Fibroblast of upper back skin (primary cell): ENCODE data around the gene HDAC11.

ENCODE experiments used
- DNase-seq: peaks from one replicate; pipeline ENCODE4 v3.0.0-alpha.2; 2013

The HDAC11 gene

DNA sequence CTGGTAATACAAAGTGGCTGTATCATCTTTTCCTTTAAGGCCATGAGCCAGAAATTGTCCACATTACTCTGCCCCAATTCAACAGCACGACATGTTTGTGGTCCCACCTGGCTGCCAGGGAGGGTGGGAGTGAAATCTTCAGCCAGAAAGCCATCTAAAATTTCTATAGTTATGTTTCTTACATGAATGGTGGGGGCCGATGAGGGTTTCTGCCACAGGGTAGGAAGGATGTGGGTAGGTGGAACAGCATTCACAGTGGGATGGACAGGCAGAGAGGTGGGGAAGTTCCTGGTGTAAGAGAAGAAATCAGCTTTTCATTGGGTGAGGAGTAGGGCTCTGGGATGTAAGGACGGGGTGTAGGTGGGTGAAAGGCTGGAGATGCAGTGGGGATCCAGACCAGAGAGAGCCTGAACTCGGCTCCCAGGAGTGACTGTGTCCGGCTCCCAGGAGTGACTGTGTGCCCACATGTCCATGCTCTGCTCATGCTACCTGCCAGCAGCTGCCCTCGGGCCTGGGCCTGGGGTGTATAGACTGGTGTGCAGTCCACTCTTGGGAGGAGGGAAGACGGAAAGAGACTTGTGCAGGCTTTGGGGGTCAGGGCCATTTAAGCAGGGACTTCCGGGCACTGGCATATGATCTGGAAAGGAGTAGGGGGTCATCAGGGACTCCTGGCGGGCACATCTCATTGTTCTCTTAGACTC is 65.0 kb downstream of the HDAC11 start:
- DNase-seq, result no peak

DNA sequence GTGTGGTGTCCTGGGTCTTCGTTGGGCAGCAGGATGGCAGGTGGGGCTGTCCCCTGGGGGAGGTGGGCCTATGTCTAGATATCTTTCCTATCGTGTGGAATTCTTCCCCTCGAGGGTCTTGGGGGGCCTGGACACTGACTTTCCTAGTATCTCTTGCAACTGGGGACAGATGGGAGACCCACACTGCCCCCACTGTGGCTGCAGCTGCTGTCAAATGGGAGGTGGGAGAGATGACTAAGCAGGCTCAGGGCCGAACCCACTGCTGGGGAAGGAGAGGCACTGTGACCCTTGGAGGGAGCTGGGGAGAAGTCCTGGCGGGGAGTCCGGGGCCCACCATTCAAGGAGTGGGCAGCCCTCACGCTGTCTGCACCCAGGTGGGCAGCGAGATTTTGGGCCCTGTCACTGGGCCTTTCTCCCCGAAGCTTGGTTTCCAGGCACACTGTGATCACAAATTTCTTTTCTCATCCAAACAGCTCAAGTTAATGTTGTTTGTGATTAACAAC is 65.9 kb downstream of the HDAC11 start:
- DNase-seq, result no peak

DNA sequence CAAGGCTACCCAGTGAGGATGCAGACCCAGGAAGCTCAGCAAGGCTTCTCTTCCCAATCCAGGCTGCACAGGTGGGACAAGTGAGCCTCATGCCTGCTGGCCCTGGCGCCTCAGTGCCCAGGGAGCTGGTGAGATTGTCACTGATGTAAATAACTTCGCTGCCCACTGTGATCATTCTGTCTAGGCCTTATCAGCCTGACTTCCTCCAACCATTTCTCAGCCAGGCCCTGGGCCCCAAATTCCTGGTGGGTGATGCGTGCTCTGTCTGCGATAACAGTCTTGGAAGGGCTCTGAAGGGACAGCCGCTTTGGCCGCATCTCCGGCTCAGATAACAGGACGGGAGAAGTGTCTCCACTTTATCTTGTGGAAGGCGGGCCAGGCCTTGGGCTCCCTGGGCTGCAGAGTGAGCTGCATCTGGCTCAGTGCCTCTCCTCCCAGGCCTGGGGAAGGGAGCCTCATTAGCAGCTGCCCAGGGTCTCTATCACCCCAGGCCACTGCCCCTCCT is 66.6 kb downstream of the HDAC11 start:
- DNase-seq, result peak; percentile 62

DNA sequence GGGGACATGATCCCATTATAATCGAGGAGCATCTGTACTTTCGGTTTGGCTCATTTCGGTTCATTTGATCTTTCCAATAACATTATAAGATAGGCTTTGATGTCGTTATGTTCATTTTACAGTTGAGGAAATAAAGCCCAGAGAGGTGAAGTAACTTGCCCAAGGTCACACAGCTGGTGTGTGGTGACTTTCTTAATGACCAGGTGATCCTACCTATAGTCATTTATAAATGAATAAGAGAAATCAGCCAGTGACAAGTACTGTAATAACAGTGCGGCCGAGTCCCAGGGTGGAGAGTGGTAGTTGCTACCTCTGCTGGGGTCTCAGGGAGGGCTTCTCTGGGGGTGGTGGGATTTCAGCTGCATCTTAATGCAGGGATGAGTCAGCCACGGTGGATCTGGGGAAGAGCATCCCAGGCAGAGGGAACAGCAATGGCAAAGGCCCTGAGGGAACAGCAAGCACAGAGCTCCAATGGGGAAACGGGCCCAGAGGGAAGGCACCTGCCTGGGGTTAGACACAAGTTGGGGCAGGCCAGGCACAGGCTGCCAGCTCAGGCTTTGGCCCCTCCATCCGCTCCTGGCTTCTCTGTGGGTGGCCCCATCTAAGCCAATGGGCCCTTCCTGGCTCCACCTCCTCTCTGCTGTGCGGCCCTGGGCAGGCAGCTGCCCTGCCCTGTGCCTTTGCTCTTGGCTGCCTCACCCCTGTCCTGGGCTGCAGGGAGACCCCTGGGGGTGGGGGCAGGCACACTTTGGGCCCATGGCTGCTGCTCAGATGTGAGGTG is 67.7 kb downstream of the HDAC11 start:
- no peak for DNase-seq

DNA sequence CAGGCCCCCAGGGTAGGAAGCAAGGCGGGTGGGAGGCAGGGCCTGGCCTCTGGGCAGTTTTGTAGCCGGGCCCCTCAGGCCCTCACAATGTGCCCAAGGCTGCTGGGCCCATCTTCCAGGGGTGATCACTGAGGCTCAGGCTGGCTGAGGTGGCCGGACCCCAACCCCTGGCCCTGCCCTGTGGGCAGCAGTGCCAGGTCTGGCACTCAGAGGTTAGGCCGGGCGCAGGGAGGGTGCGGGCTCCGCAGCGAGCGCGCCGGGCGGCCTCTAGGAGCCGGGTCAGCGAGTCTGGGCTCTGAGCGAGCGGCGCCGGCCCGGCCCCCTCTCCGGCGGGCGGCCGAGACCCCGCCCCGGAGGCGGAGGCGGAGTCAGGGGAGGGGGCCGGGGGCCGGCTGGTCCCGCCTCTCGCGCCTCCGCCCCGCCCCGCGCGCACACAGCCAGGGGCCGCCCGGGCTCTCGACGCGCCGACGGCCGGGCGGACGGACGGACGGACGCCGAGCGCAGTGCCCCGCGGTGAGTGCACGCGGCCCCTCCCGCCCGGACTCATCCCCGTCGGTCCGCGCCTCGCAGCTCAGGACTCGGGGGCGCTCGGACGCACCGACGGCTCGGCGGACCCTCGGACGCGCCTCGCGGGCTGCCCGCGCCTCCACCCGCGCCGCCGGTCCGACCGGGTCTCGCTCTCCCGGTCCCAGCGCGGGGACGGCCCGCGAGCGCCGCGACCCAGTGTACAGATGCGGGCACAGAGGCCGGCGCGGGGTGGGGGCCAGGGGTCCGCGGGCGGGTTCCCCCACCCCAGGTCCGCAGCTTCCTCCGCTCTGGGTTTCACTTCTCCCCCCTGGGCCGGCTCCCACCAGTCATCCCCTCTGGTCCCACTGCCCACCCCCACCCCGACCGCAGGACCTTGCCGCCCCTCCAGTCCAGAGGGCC is 68.9 kb downstream of the HDAC11 start, which contains the start of gene FBLN2:
FBLN2 (plus strand) TSS at position 430 of the 927 bp plus-strand sequence. CDS start 21,231 bp downstream, outside the sequence.
- peak; percentile 63 for DNase-seq

DNA sequence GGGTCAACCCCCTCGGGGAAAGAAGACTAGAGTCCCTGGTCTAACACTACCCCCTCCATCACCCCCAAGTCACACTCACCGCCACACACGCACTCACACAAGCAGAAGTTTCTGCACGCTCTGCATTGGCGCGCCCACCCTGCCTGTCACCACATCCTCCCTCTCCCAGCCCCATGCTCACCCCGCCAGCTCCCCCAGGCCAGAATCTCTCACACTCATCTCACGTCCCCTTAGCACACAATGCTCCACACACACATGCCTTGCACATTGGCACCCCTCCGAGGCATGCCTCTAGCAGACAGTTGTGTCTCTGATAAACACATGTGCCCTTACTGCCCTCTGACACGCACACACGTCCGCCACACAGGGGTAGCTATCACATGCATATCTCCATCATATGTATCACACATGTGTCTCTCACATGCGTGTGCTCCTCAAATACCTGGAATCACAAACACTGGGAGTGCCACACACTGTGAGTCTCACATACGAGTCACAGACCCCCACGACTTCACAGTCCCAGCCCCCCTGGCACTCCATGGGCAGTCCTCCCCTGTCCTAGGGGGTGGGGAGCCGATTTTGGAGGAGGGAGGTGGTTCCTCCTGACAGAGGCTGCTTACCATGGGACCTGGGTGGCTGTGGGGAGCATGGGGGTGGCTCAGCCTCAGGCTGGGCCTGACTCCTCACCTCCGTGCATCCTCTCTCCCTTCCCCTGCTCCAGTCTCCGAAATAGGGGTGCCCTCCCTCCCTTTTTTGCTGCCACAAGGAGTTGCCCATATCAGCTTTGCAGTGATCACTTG is 69.7 kb downstream of the HDAC11 start:
- no peak for DNase-seq

DNA sequence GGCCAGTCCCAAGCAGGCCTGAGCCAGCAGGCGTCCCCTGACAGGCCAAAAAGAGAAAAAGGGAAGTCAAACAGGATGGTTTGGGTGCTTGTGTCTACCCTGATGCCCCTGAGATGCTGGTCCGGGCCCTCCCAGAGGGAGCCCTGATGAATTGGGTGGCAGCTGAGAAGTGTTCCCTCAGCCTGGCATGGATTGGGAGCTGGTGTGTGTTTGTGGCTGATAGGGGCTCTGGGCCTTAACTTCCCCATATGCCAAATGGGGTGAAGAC is 70.3 kb downstream of the HDAC11 start:
- no peak for DNase-seq

DNA sequence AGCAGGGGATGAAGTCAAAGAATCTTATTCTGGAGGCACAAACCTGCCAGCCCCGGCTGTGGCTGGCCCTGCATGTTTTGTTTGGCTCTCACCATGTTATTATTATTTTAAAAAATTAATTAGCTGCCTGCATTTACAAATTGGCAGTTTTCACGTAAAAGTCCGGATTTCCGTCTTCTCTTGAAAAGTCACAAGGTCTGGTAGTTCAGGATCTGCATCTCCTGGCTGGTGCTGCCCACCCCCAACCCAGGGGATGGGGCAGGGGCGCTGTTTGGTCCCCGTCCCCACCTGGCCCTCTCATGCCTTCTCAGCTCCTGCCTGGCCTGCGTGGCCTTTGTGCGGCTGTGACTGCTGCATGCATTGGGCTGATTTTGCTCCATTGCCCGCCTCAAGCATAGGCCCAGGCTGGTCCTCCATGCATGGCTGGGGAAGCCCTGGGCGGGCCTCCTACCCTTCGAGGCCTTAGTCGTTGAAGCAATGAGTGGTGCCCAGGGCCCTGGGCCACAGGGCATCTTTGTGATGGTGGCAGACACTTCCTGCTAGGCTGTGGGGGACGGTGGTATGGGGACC is 70.8 kb downstream of the HDAC11 start:
- DNase-seq, result no peak

DNA sequence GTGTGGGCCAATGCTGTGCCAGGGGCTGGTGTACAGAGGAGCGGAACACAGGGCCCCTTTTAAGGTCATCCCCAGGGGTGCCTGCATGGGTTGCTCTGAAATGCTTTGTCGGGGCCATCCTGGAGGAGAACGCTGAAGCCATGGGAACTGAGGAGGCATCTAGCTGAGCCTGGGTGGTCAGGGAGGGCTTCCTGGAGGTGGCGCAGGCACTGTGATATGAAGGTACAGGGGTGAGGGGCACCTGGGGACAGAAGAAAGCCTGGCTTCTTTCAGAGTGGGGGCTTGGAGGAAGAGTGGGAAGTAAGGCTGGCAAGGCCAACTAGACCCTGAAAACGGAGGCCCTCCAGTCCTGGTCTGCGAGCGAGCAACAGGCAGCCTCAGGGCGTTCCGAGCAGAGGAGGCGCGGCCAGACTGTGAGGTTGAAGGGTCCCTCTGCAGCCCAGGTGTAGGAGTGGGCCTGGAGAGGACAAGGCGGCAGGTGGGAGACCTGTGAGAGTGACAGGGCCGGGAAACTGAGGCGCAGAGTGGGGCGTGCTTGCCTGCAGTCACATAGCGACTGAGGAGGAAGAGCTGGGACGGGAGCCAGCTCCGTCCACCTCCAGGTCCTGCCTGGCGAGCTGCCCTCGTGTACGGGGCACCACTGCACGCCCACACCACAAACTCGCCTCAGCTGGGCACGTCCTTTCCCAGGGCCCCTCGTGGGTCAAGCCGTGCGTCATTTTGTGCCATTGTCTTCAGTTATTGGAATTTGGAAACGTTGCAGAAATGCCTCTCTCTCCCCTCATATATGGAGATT is 72.9 kb downstream of the HDAC11 start:
- no peak for DNase-seq

DNA sequence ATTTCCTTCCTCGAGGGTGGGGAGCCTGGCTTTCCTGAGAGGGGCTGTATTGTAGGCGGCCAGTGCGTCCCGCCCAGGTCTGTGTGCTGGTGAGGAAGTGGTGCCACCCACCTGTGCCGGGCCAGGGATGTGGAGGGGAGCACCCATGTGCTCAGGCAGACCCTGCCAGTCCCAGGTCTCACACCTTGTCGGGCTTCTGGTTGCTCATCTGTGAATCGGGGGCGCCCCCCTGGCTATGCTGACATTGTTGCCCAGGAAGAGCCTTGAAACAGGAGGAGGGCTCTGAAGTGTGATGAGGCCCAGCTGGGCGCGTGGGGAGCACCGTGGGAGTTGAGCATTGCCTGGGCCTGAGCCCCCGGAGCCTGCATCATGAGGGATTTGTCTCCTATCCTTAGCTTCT is 73.6 kb downstream of the HDAC11 start:
- DNase-seq, result no peak

DNA sequence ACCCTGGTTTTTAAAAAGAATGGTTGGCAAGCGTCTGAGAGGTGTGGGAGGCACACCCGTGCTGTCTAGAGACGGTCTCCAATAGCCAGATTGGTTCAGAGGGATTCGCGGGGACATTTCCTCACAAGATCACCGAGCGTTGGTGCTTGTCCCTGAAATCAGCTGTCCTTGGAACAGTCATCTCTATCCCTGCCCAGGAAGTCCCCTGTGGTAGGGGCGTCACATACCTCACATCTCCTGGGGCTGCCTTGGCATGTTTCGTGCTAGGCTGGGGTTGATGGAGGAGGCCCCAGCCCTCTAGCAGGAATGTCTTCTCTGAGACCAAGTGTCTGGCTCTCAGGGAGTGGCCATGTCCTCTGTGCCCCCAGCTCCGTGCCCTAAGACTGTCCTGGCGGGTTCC is 75.6 kb downstream of the HDAC11 start:
- DNase-seq, result no peak
